Omental fat pad (tissue), 4 donors: ENCODE results near the gene KCNMB2. TPM values are rescaled to one million over a fixed set of nuclear protein-coding genes. Genes with fewer than 3 reads are reported as not detected.

Experiments
- ATAC-seq: fragments of 150-250 bp; one replicate; pipeline ENCODE4 v1.9.1; 2016; ENCODE audit warnings: mild to moderate bottlenecking, moderate library complexity; ENCODE audit not compliant: low FRiP score
- DNase-seq: peaks from one replicate; pipeline ENCODE4 v3.0.0-alpha.2; 2019; ENCODE audit warnings: low spot score
- total RNA-seq, 4 donors: library from RNA; depleted of rRNA; stranded (reverse); fragments of >200 nt; gene quantifications; one replicate each; pipeline ENCODE4 v1.1.0, GENCODE V29; 2016
- TF ChIP-seq, protein P1 (sequence below), 3 donors: fragments of 450-650 bp; IDR thresholded peaks; one replicate each; pipeline ENCODE4 v1.5.1; 2016 to 2017; ENCODE audit warnings: antibody characterized with exemption in 3 of 3, mild to moderate bottlenecking in 3 of 3, moderate library complexity in 2 of 3

KCNMB2 gene
- total RNA-seq, 4 donors from 2014 or later, result 0.24 to 0.65 TPM; not detected in 2

DNA sequence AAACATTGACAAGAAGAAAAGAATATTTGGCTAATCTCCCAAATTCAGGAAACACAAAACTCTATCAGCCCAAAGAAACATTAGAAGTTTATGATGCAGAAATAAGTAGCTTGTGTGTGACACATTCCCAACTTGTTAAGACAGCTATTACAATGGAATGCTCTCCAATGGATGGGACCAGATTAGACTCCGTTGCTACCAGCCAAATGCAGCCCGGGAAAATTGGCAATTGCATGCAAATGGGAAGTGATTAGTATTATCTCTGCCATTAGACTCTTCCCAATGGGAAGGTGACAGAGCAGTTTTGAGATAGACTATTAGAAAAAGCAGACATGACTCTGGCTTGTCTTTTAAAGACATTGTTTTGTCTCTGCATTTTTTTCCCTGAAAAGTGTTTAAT is 37.4 kb upstream of the KCNMB2 start:
- no peak for ATAC-seq
- no peak for DNase-seq
- TF ChIP-seq, protein P1, sequence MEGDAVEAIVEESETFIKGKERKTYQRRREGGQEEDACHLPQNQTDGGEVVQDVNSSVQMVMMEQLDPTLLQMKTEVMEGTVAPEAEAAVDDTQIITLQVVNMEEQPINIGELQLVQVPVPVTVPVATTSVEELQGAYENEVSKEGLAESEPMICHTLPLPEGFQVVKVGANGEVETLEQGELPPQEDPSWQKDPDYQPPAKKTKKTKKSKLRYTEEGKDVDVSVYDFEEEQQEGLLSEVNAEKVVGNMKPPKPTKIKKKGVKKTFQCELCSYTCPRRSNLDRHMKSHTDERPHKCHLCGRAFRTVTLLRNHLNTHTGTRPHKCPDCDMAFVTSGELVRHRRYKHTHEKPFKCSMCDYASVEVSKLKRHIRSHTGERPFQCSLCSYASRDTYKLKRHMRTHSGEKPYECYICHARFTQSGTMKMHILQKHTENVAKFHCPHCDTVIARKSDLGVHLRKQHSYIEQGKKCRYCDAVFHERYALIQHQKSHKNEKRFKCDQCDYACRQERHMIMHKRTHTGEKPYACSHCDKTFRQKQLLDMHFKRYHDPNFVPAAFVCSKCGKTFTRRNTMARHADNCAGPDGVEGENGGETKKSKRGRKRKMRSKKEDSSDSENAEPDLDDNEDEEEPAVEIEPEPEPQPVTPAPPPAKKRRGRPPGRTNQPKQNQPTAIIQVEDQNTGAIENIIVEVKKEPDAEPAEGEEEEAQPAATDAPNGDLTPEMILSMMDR (IDR thresholded peaks at IDR 0.05), result no peak

DNA sequence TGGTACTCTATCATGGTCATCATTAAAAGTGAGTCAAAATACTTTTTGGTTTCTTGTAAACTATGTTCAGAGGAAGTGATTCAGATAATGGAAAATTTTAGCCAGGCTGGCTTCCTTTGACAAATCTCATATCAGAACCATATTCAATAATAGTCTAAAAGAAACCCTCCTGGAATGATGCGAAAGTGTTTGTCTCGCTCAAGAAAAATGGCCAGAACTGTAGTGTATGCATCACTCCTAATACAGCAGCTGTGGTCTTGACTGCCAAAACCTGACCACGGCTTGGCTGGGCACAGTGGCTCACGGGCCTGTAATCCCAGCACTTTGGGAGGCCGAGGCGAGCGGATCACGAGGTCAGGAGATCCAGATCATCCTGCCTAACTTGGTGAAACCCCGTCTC is 35.6 kb upstream of the KCNMB2 start:
- DNase-seq (no peak), ATAC-seq (no peak)
- TF ChIP-seq, protein P1 (IDR thresholded peaks at IDR 0.05), result no peak

DNA sequence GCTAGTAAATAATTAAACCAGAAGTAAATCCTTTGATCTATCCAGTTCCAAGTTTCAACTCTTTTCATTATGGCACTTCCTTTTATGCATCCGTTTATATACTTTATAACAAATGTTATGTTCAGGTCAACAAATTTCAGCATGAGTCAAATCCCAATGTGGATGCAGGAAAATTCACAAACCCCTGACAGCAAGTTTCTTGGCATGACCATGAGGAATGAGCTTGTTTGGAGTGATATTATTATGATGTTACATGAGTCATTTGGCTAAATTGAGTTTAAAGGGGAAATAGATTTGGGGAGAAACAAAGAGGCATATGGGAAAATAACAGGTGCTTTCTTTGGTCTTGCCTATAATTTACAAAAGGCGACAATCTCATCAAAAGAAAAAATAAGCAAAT is 32.1 kb upstream of the KCNMB2 start:
- TF ChIP-seq, protein P1 (IDR thresholded peaks at IDR 0.05), result no peak

DNA sequence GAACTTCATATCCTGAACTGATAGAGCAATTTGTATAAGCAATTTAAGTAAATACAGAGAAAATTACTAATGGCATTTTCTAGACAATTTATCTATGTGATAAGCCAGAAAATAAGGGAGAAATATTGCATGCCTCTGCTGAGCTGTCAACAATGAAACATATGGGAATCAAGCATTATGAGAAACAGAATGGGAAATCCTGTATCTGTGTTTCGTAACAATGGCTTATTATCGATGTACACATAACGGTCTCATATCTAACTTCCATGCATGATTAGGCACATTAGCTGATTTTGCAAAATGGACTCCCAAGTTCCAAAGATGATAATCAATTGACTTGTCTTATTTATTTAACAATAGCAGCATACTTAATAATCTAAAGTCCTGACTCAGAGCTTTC is 30.4 kb upstream of the KCNMB2 start:
- no peak for DNase-seq
- TF ChIP-seq, protein P1 (IDR thresholded peaks at IDR 0.05), result no peak
- ATAC-seq, result no peak

More for the DNA sequence above, 32.1 kb upstream of the KCNMB2 start:
- ATAC-seq (no peak), DNase-seq (no peak)

DNA sequence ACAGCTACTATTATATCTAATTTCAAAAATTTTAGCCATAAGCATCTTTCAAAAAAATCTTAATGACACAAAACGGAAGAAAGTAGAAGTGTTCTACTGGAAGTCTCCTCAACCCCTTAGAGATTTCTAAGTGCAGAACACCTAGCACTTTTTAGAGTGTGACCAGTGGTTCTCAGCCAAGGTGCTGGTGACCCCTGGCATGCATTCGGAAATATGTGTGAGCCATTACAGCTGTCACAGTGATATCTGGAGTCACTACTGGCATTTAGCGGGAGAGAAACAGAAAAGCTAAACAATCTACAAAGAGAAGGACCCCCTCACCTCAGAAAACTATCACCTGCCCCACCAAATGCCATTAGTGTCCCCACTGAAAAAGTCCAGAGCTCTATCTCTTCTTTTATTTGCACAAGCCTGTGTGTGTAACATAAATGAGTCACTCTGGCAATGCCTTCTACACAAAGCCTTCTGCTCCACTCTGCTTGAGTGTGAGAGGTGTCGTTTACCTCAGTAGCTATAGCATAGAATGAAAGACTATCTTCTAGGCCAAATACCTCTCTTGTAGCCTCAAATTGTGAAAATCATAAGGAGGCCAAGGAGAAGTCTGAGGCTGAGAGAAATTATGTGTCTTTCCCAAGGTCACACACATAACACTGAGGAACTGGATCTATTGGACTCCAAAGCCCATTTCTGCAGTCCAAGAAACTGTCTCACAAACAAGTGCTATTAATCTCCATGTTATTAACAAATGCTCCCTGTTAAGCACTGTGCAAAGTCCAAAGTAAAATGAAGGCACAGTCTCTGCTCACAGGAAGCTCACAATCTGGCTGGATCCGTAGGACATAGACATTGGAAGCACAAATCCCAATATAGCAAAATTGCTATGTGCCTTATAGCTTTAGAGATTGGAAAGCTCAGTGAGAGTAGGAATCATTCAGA is 28.5 kb upstream of the KCNMB2 start:
- ATAC-seq (no peak), DNase-seq (no peak)
- TF ChIP-seq, protein P1 (IDR thresholded peaks at IDR 0.05), result no peak

DNA sequence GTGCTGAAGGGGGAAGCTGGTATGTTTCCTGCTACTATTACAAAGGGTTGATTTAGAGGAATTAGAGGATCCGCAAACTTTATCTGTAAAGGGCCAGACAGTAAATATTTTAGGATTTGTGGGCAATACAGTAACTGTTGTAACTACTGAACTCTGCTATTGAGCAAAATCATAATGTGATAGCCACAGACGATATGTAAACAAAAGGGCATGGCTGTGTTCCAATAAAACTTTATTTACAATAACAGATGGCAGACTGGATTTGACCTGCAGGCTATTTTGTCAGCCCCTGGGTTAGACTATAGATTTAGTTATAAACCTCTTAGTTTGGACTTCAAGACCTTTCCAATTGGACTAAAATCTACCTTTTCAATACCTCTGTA is 27.8 kb upstream of the KCNMB2 start:
- TF ChIP-seq, protein P1 (IDR thresholded peaks at IDR 0.05), result no peak
- DNase-seq (no peak), ATAC-seq (no peak)

DNA sequence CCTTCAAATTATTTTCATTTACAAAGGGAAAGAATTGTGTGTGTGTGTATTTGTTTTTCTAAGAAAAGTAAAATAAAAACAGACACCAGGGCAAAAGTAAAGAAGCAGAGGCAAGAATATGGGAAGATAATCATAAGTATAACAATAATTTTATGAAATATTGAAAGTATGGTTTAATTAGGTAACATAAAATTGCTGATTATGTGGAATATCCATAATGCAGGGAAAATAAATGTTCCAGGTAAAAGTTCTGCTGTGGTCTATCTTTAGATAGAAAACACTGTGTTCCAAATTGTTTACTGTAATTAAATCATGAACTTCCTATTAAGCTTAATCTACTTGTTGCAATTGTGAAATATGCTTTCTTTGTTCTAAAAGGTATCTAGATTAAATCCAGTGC is 25.7 kb upstream of the KCNMB2 start:
- no peak for DNase-seq
- TF ChIP-seq, protein P1 (IDR thresholded peaks at IDR 0.05), result no peak
- no peak for ATAC-seq
